ENCODE results near the gene CCSER2. TPM values are rescaled to one million over a fixed set of nuclear protein-coding genes. Genes with fewer than 3 reads are reported as not detected.

Gene CCSER2
- total RNA-seq, 3 donors from 2014 or later: 30.2 to 118 (median 48.3) TPM

- Histone ChIP-seq H3K9me3 (no peaks in the 10 kb centered on the region), H3K4me1 (ENCODE audit: low read depth) (no peaks in the 10 kb centered on the region), H3K4me3 (no peak overlapping the region), H3K36me3 (ENCODE audit: low read depth) (no peaks in the 10 kb centered on the region)
- no peak for ATAC-seq
- DNase-seq: no peak
- no peak for TF ChIP-seq CTCF (IDR thresholded peaks at IDR 0.05)
- intact Hi-C loops (cut with DNase I, micrococcal nuclease): no loop called here
These were observed 124.9 kb downstream of the CCSER2 start for GRCh38 chr10:84453303-84453702.

- no peak for ATAC-seq
- H3K4me3 ChIP-seq: no peak overlapping the region
- no peaks in the 10 kb centered on the region for H3K9me3 ChIP-seq
- TF ChIP-seq CTCF (IDR thresholded peaks at IDR 0.05): no peak
- intact Hi-C loops (cut with DNase I, micrococcal nuclease): no loop called here
- no peaks in the 10 kb centered on the region for H3K4me1 ChIP-seq (ENCODE audit: low read depth)
- no peak for DNase-seq
- H3K36me3 ChIP-seq (ENCODE audit: low read depth): no peaks in the 10 kb centered on the region
These were observed 127.7 kb downstream of the CCSER2 start for GRCh38 chr10:84456126-84456525.

- intact Hi-C loops (cut with DNase I, micrococcal nuclease): no loop called here
- Histone ChIP-seq H3K4me3 (no peak overlapping the region), H3K36me3 (ENCODE audit: low read depth) (no peaks in the 10 kb centered on the region), H3K4me1 (ENCODE audit: low read depth) (no peaks in the 10 kb centered on the region), H3K9me3 (no peaks in the 10 kb centered on the region)
- ATAC-seq (no peak), DNase-seq (no peak)
- TF ChIP-seq CTCF (IDR thresholded peaks at IDR 0.05): no peak
These were observed 132.1 kb downstream of the CCSER2 start for GRCh38 chr10:84460520-84460919.

DNA sequence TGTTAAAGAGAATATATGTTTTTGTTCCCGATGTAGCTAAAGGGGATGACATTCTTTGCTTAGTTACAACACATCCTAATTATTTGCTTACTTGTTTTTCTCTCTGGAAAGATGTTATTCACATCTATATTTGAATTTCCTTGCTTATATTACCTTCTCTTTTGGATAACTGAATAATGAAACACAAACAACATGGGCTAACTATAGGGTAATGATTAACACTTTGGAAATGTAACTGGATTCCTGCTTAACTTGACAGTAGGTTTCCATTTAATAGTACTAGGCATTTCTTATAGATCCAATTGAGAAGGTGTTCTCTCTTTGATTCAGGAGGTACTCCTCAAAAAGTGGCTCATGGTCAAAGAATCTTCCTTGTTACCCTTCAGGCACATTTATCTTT is 141.1 kb downstream of the CCSER2 start:
- no peak for TF ChIP-seq CTCF (IDR thresholded peaks at IDR 0.05)
- Histone ChIP-seq H3K4me1 (ENCODE audit: low read depth) (no peaks in the 10 kb centered on the region), H3K4me3 (no peak overlapping the region), H3K9me3 (no peaks in the 10 kb centered on the region), H3K36me3 (ENCODE audit: low read depth) (no peaks in the 10 kb centered on the region)
- no peak for ATAC-seq
- DNase-seq: no peak
- intact Hi-C loops (cut with DNase I, micrococcal nuclease): no loop called here

DNA sequence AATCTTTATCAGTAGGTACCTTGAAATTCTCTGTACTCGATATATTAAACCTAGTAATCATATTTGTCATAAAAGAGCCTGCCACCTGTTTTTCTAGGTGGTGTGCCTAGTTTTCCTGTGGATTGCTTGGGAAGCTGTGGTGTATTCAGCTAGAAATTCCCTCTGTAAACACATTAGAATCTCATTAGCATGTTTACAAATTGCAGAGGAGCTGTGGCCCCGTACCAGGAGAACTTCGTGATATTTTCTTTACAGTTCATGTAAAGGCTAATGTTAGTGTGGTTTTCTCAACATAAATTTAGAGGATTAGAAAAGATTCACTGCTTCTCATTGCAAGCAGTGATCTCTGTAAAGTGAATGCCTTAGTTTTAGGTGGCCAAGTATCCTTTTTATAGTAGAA is 144.7 kb downstream of the CCSER2 start:
- no peaks in the 10 kb centered on the region for H3K4me1 ChIP-seq (ENCODE audit: low read depth)
- DNase-seq: no peak
- TF ChIP-seq CTCF (IDR thresholded peaks at IDR 0.05): no peak
- no peak for ATAC-seq
- no peaks in the 10 kb centered on the region for H3K36me3 ChIP-seq (ENCODE audit: low read depth)
- intact Hi-C loops (cut with DNase I, micrococcal nuclease): no loop called here
- H3K9me3 ChIP-seq: no peaks in the 10 kb centered on the region
- H3K4me3 ChIP-seq: no peak overlapping the region

All from mucosa of descending colon (tissue), 3 donors.